ENCODE data around the gene DNER. TPM values are rescaled to one million over a fixed set of nuclear protein-coding genes. Genes with fewer than 3 reads are reported as not detected.

Gene DNER
- total RNA-seq, 1 donor, result 0.72 TPM

- TF ChIP-seq CTCF (IDR thresholded peaks at IDR 0.05; ENCODE audit: insufficient read depth, low read length), result no peak
- DNase-seq (ENCODE audit: low read depth), result no peak
- no peak overlapping the region for H3K4me3 ChIP-seq (ENCODE audit: low read depth, low read length)
Observed at GRCh38 chr2:229443546-229444268, 270.6 kb downstream of the DNER start.

GRCh38 chr2:229443141-229443540, 271.2 kb downstream of the DNER start:
- H3K4me3 ChIP-seq (ENCODE audit: low read depth, low read length), result no peak overlapping the region
- TF ChIP-seq CTCF (IDR thresholded peaks at IDR 0.05; ENCODE audit: insufficient read depth, low read length), result no peak
- DNase-seq (ENCODE audit: low read depth), result no peak

- TF ChIP-seq CTCF (IDR thresholded peaks at IDR 0.05; ENCODE audit: insufficient read depth, low read length), result no peak
- H3K4me3 ChIP-seq (ENCODE audit: low read depth, low read length), result no peak overlapping the region
- DNase-seq (ENCODE audit: low read depth), result no peak
Observed at GRCh38 chr2:229438430-229439159, 275.8 kb downstream of the DNER start.

- no peak for DNase-seq (ENCODE audit: low read depth)
- no peak overlapping the region for H3K4me3 ChIP-seq (ENCODE audit: low read depth, low read length)
- TF ChIP-seq CTCF (IDR thresholded peaks at IDR 0.05; ENCODE audit: insufficient read depth, low read length), result no peak
Observed at GRCh38 chr2:229437467-229437866, 276.9 kb downstream of the DNER start.

GRCh38 chr2:229434187-229434586, 280.2 kb downstream of the DNER start:
- H3K4me3 ChIP-seq (ENCODE audit: low read depth, low read length), result no peak overlapping the region
- TF ChIP-seq CTCF (IDR thresholded peaks at IDR 0.05; ENCODE audit: insufficient read depth, low read length), result no peak
- DNase-seq (ENCODE audit: low read depth), result peak; percentile 29

GRCh38 chr2:229433351-229433750, 281.0 kb downstream of the DNER start:
- H3K4me3 ChIP-seq (ENCODE audit: low read depth, low read length), result no peak overlapping the region
- no peak for TF ChIP-seq CTCF (IDR thresholded peaks at IDR 0.05; ENCODE audit: insufficient read depth, low read length)
- no peak for DNase-seq (ENCODE audit: low read depth)
